ENCODE data around the gene PCDHAC2. TPM values are rescaled to one million over a fixed set of nuclear protein-coding genes. Genes with fewer than 3 reads are reported as not detected.

PCDHAC2 gene
- total RNA-seq, 4 donors from 2014 or later, result 0.78 to 4.2 (median 2.5) TPM

DNA sequence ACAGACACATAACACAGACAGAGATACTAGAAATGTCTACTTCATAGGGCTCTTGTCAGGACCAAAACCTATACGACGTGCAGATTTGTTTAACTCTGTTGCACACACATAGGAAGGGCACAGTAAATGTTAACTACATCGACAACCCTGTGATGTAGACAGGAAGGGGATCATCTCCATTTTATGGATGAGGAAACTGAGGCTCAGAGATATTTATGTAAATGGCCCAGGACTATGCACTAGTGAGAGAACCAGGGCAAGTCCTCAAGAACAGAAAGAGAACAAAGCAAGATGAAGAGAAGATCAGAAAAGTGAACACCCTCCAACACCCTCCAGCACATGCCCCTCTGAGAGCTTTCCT lies 36.3 kb downstream of the PCDHAC2 start:
- H3K36me3 ChIP-seq, result no peaks in the 10 kb centered on the region
- 54 to 70% methylated on average over 3 of the region's 3 CpGs for WGBS, 2 donors
- no peak overlapping the region for H3K27ac ChIP-seq
- H3K9me3 ChIP-seq, result no peaks in the 10 kb centered on the region
- no peak overlapping the region for H3K4me3 ChIP-seq
- H3K27me3 ChIP-seq, result no peaks in the 10 kb centered on the region
- no peak for DNase-seq (ENCODE audit: low spot score in 2 of 2)
- no peak for TF ChIP-seq EP300 (IDR thresholded peaks at IDR 0.05)
- TF ChIP-seq POLR2A (IDR thresholded peaks at IDR 0.05), result no peak
- TF ChIP-seq, protein P1, sequence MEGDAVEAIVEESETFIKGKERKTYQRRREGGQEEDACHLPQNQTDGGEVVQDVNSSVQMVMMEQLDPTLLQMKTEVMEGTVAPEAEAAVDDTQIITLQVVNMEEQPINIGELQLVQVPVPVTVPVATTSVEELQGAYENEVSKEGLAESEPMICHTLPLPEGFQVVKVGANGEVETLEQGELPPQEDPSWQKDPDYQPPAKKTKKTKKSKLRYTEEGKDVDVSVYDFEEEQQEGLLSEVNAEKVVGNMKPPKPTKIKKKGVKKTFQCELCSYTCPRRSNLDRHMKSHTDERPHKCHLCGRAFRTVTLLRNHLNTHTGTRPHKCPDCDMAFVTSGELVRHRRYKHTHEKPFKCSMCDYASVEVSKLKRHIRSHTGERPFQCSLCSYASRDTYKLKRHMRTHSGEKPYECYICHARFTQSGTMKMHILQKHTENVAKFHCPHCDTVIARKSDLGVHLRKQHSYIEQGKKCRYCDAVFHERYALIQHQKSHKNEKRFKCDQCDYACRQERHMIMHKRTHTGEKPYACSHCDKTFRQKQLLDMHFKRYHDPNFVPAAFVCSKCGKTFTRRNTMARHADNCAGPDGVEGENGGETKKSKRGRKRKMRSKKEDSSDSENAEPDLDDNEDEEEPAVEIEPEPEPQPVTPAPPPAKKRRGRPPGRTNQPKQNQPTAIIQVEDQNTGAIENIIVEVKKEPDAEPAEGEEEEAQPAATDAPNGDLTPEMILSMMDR (IDR thresholded peaks at IDR 0.05), result no peak
- H3K4me1 ChIP-seq, result peaks cover 0 to 14% (median 2%) of the 10 kb centered on the region in 4 donors

- DNase-seq (ENCODE audit: low spot score in 2 of 2), result no peak
- WGBS, 2 donors, result 93% methylated on average over 3 of the region's 3 CpGs
- TF ChIP-seq, protein P1 (IDR thresholded peaks at IDR 0.05), result no peak
- no peak for TF ChIP-seq EP300 (IDR thresholded peaks at IDR 0.05)
- TF ChIP-seq POLR2A (IDR thresholded peaks at IDR 0.05), result no peak
Measured at GRCh38 chr5:141003031-141003430, 36.8 kb downstream of the PCDHAC2 start.

GRCh38 chr5:141003791-141004611 lies 37.7 kb downstream of the PCDHAC2 start:
- no peaks in the 10 kb centered on the region for H3K27me3 ChIP-seq
- no peaks in the 10 kb centered on the region for H3K9me3 ChIP-seq

More at GRCh38 chr5:141003031-141003430, 36.8 kb downstream of the PCDHAC2 start:
- Histone ChIP-seq H3K4me3 (no peak overlapping the region), H3K36me3 (no peaks in the 10 kb centered on the region), H3K27ac (no peak overlapping the region), H3K9me3 (no peaks in the 10 kb centered on the region), H3K27me3 (no peaks in the 10 kb centered on the region), H3K4me1 (peaks cover 0 to 14% (median 2%) of the 10 kb centered on the region in 4 donors)

GRCh38 chr5:141007791-141008190 lies 41.5 kb downstream of the PCDHAC2 start:
- Histone ChIP-seq H3K4me1 (no peaks in the 10 kb centered on the region), H3K27ac (no peak overlapping the region), H3K36me3 (peaks cover 0 to 11% (median 0%) of the 10 kb centered on the region in 3 donors), H3K4me3 (no peak overlapping the region), H3K27me3 (no peaks in the 10 kb centered on the region), H3K9me3 (no peaks in the 10 kb centered on the region)
- TF ChIP-seq POLR2A (IDR thresholded peaks at IDR 0.05) (no peak), EP300 (IDR thresholded peaks at IDR 0.05) (no peak)
- TF ChIP-seq, protein P1 (IDR thresholded peaks at IDR 0.05), result no peak
- no peak for DNase-seq (ENCODE audit: low spot score in 2 of 2)

More at GRCh38 chr5:141003791-141004611, 37.7 kb downstream of the PCDHAC2 start:
- DNase-seq (ENCODE audit: low spot score in 2 of 2), result no peak
- no peak overlapping the region for H3K4me3 ChIP-seq
- H3K36me3 ChIP-seq, result no peaks in the 10 kb centered on the region
- no peak overlapping the region for H3K27ac ChIP-seq
- peaks cover 0 to 14% (median 2%) of the 10 kb centered on the region in 4 donors for H3K4me1 ChIP-seq
- TF ChIP-seq POLR2A (IDR thresholded peaks at IDR 0.05), result no peak
- TF ChIP-seq, protein P1 (IDR thresholded peaks at IDR 0.05), result no peak
- TF ChIP-seq EP300 (IDR thresholded peaks at IDR 0.05), result no peak
- 47 to 59% methylated on average over 4 of the region's 4 CpGs for WGBS, 2 donors

GRCh38 chr5:141010047-141010793 lies 43.9 kb downstream of the PCDHAC2 start:
- 62% methylated on average over 12 of the region's 12 CpGs for WGBS, 2 donors
- no peaks in the 10 kb centered on the region for H3K9me3 ChIP-seq
- H3K27me3 ChIP-seq, result no peaks in the 10 kb centered on the region
- no peak overlapping the region for H3K27ac ChIP-seq
- H3K4me3 ChIP-seq, result no peak overlapping the region
- H3K4me1 ChIP-seq, result no peaks in the 10 kb centered on the region
- TF ChIP-seq POLR2A (IDR thresholded peaks at IDR 0.05) (no peak), EP300 (IDR thresholded peaks at IDR 0.05) (no peak)
- TF ChIP-seq, protein P1 (IDR thresholded peaks at IDR 0.05), result no peak
- peaks cover 0 to 11% (median 0%) of the 10 kb centered on the region in 3 donors for H3K36me3 ChIP-seq
- no peak for DNase-seq (ENCODE audit: low spot score in 2 of 2)
